IPS-NIHi7 (cell line): ENCODE data around the gene TMEM233.
"Not testable (repeated sequence)": the region's sequence is repeated elsewhere in the genome, so short reads cannot be mapped to it uniquely, and the experiment has no call there.

Experiments
- DNase-seq: peaks from one replicate; pipeline ENCODE4 v3.0.0; 2012; ENCODE audit warnings: mixed read lengths; ENCODE audit errors: extremely low spot score

Gene TMEM233

GRCh38 chr12:119609358-119609757, 15.8 kb downstream of the TMEM233 start:
- no peak for DNase-seq

- no peak for DNase-seq
Measured at GRCh38 chr12:119613319-119613936, 19.9 kb downstream of the TMEM233 start.

- DNase-seq: no peak
Measured at GRCh38 chr12:119614705-119615104, 21.1 kb downstream of the TMEM233 start.

DNA sequence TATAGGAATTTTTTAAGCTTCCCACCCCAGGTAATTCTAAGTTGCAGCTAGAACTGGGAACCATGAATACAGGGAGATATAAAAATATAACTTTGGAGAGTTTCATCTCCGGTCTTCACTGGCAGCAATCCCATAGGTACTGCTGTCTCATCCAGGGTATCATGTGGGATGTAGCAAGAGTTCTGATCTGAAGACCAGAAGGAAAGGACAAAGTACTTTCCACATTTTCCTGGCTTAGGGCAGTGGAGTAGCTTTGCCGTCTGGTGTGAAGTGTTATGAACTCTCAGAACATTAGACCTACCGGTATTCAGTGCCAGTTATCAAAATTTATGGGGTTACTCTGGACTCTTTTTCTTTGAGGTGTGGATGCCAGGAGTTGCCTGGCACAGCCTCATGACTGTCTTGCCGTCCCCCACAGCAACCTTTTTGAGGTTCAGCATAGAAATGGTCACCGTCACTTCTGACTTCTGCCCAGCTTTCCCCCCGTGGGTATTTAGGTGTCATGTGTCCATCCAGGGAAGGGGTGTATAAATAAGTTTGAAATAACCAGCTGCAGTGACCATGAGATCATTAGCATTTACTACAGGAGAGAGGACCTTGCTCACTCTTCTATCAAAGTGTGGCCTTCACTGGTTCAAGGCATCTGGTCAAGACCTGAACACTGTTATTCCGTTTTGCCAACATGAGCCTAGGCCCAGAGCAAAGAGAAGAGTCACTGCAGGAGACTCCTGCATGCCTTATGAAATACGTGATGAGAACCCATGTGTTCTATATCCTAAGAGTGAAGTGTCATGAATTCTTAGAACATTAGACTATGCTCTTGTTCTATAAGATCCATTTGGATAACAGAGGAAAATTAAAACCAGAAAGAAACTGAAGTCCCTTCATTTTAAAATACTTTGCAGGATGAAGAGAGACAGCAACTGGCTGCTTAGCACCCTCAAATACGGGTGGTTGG, 22.2 kb downstream of the TMEM233 start:
- no peak for DNase-seq

DNA sequence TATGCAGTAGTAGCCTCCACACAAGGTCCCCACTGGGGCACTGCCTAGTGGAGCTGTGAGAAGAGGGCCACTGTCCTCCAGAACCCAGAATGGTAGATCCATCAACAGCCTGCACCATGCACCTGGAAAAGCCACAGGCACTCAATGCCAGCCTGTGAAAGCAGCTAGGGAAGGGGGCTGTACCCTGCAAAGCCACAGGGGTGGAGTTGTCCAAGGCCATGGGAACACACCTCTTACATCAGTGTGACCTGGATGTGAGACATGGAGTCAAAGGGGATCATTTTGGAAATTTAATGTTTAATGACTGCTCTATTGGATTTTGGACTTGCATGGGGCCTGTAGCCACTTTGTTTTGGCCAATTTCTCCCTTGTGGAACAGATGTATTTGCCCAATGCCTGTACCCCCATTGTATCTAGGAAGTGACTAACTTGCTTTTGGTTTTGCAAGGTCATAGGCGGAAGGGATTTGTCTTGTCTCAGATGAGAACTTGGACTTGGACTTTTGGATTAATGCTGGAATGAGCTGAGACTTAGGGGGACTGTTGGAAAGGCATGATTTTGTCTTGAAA, 24.8 kb downstream of the TMEM233 start:
- DNase-seq: not testable (repeated sequence)

GRCh38 chr12:119620490-119620889, 26.9 kb downstream of the TMEM233 start:
- DNase-seq: no peak

DNA sequence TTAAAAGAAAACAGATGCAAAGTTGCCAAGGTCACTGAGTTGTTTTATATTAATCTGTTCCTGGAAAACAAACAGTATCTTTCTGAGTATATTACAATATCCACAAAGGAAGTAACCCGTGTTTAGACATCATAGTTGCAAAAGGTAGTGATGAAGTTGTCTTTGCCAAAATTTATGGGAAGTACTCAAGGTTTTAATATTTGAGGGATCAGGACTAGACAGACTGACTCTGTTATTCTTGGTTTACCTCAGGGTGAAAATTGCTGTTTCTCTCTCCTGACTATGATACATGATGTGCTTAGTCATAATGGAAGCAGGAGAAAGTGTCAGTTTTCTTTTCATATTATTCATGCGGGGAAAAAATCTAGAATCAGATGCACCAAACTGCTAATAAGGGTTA, 28.3 kb downstream of the TMEM233 start:
- DNase-seq: no peak

DNA sequence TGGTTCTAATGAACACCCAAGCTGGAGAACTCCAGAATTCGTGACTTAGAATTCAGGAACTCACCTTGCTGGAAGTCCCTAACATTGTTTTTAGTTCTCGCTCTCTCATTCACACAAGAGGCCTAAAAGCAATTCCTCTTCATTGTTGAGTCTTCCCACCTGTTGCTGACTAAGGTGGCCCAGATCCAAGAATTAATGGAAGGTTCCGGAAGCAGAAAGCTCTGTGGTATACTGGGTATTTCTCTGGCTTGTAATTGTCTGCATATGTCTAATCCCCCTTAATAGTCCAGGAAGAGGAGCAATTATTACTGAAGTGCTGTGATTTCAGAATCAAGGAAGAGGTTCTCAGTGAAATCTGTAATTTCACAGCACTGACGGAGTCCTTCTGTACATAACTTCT, 31.4 kb downstream of the TMEM233 start:
- no peak for DNase-seq

- no peak for DNase-seq
Measured at GRCh38 chr12:119627019-119627643, 33.6 kb downstream of the TMEM233 start.

DNA sequence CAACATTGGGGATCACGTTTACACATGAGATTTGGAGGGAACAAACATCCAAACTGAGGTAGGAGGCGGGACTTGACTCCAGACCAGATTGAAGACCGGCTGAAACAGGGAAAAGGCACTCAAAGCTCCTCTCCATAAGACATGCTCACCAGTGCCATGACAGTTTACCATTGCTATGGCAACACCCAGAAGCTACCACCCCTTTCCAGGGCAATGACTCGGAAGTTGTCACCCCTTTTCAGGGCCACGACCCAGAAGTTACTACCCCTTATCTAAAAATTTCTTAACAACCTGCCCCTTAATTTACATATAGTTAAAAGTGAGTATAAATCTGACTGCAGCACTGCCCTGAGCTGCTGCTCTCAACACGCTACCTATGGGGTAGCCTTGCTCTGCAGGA, 34.1 kb downstream of the TMEM233 start:
- DNase-seq: no peak

DNA sequence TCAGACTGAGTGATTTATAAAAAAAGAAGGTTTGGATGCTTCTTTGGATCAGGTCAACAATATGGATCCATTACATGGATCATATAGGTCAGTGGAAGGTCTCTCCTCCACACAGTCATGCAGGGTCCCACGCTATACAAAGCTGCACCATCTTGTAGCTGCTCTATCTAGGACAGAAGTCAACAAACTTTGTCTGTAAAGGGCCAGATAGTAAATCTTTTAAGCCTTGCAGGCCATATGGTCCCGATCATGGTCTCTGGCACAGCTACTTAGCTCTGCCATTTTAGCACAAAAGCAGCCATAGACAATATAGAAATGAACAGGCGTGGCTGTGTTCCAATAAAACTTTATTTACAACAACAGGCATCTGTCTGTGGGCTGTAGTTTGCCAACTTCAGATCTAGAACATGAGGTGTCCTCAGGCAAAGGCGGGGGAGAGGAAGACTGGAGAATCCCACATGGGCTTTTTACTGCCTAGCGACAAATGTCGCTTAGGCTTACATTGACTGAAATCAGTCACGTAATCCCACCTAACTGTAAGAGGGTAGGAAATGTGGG, 36.7 kb downstream of the TMEM233 start:
- no peak for DNase-seq

- DNase-seq: no peak
Measured at GRCh38 chr12:119630962-119631550, 37.5 kb downstream of the TMEM233 start.

DNA sequence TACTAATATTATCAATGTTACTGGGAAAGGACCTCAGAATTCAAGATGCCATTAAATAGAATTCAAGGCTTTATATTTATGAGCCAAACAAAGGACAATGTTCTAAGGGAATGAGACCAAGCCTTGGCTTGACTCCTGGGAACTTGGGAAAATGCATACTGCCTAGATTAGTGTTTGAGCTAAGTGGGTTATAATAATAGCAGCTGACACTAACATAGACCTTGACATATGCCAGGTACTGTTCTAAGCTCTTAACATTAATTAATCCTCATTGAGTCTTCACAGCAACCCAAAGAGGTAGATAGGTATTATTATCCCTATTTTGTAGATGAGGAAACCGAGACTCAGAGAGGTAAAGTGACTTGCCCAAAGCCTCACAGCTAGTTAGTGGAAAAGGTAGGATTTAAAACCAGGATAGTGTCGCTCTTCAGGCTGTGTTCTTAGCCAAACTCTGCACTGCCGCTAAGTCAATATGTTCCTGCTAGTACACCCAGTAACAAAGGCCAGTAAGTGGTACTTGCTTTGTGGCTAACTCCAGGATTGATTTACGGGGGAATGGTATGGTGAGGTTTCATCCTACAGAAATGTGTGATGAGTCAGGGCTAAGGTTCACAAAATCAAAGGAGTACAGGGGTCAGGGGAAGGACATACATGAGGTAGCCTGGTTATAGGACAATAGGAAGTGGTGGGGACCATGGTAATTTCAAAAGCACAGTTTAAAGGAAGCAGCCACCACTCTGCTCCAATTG, 38.5 kb downstream of the TMEM233 start:
- DNase-seq: no peak

DNA sequence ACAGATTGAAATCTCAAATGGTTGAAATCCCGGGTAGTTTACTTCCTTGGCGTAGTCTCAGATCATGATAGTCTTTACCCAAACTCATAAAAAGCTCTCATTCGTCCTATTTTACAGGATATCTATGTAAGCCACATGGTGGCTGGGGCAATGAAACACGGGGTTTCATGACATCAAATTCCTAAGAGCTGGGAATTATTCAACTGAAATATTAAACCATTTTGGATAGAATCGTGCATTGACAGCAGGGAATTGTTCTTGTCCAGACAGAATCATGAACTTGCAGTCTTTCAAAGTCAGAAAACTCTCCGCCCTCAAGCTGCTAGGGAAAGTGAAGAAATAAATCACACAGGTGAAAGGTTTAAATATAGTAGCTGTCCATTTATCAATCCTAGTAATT, 41.2 kb downstream of the TMEM233 start:
- no peak for DNase-seq

DNA sequence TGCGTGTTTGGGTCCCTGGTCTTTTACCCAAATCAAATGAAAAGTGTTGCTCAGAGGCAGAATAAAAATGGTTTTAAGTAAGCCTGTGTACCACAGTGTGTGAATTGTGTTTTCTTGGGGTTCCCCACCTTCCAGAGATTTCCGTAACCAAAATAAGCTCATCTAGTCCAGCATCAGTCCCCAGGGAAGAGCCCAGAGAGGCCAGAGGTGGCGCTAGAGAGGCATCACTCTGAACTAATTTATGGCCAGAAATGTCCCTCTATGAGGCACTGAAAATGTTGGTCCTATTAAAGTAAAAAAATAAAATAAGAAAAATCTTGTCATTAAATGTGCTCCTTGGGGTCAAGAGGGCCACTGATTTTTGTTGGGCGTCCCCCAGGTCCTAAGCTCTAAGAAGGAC, 49.4 kb downstream of the TMEM233 start:
- DNase-seq: peak; percentile 49

DNA sequence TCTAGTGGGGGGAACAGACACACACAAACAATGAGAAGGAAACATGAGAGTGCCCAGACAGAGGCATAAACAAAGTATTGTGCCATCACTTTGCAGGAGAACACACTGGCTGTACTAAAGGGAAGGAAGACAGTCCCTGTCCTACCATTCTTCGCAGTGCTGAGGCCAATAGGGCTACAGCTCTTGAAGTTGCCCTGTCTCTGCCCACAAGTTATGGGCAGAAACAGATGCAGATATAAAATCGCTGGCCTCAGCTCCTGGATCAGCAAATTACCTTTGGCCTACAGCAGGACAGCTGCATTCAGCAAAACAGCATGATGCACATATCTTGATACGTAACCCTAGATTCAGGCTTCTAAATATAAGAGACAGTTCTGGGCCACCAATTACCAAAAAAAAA, 51.4 kb downstream of the TMEM233 start:
- no peak for DNase-seq

DNA sequence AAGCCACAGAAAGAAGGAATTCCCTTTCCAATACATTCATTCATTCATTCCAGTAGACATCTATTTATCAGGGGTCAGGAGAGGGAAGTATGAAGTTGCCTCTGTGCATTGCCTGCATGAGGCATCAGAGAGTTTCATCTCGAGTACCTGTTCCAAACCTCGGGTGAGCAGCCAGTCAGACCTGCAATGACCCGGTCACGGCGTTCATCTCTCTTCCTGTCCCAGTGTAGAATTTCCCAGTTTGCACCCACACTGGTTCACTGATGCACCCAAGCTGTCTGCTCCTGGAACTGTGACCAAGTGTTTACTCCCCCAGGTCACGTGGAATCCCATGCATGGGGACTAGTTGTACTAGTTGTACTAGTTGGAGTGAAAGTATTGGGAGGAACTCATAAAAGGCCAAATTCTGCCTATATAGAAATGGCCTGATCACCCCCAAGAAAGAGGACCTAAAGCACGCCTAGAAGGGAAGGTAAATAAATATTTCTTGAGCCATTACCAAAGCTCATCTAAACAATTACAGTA, 52.0 kb downstream of the TMEM233 start:
- DNase-seq: no peak

DNA sequence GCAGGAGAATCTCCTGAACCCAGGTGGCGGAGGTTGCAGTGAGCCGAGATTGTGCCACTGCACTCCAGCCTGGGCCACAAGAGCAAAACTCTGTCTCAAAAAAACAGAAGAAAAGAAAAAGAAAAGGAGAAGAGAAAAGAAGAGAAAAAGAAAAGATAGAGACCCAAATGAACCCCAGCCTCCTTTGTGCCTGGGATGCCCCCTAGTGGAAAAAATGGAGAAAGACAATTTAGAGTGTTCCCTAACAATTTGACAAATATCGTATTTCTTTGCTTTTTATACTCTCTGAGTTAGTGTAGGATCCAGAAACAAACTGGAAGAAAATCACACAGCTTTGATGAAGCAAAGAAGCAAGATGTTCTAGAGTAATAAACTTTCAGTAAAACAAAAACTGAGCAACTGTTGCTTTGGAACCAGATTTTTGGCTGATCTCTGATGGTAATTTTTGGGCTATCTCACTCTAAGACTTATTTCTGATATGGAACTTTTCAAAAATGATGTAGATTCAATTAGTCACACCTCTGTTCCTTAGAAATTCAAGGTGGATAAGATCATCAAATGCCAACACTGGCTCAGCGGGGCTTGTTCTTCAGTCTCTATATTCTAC, 55.7 kb downstream of the TMEM233 start:
- peak; percentile 57 for DNase-seq

GRCh38 chr12:119652665-119653064, 59.1 kb downstream of the TMEM233 start:
- no peak for DNase-seq

- DNase-seq: not testable (repeated sequence)
Measured at GRCh38 chr12:119657001-119657400, 63.4 kb downstream of the TMEM233 start.
